IMR-90 (cell line): ENCODE results near the gene LHPP. TPM values are rescaled to one million over a fixed set of nuclear protein-coding genes. Genes with fewer than 3 reads are reported as not detected.

Experiments
- ATAC-seq: fragments of 200-7000 bp; cut with Tn5 transposase; 2 replicates; pipeline ENCODE4 v1.9.1; 2020; ENCODE audit warnings: low read depth, mild to moderate bottlenecking, moderate library complexity
- BruUV-seq: library from RNA; stranded (reverse); fragments of 400-500 nt; replicated peaks from 2 replicates; lab custom pipeline; 2021; lab: Mats Ljungman, UMichigan
- CTCF ChIA-PET: fragments of 300-600 bp; formaldehyde crosslinking; extraction: SDS; loops from one replicate; lab custom pipeline; 2021; ENCODE audit warnings: antibody characterized with exemption; lab: Yijun Ruan, JAX
- POLR2A ChIA-PET: fragments of 300-600 bp; sonication (Branson Sonifier 250); formaldehyde crosslinking; loops from one replicate; lab custom pipeline; 2022; ENCODE audit warnings: antibody characterized with exemption; ENCODE audit not compliant: unreplicated experiment; lab: Charles Lee
- DNase-seq: peaks from one replicate; pipeline ENCODE4 v3.0.0; 2013
- H2AFZ ChIP-seq: replicated peaks from 2 replicates; pipeline ENCODE3; 2013; ENCODE audit warnings: low read length, mild to moderate bottlenecking; ENCODE audit not compliant: poor library complexity
- H2AK5ac ChIP-seq: 2 replicates; pipeline ENCODE4 v1.6.1; 2013; ENCODE audit warnings: low read depth, low read length, inconsistent platforms
- H2AK9ac ChIP-seq: replicated peaks from 2 replicates; pipeline ENCODE3; 2013; ENCODE audit warnings: mild to moderate bottlenecking, low read depth, low read length, moderate library complexity; ENCODE audit not compliant: poor library complexity
- H2BK120ac ChIP-seq: 2 replicates; pipeline ENCODE4 v1.6.1; 2013; ENCODE audit warnings: low read depth, low read length, inconsistent platforms
- H2BK15ac ChIP-seq: 3 replicates; pipeline ENCODE4 v1.6.1; 2013; ENCODE audit warnings: low read depth, low read length, inconsistent platforms
- H2BK20ac ChIP-seq: 2 replicates; pipeline ENCODE4 v1.6.1; 2013; ENCODE audit warnings: low read depth, mild to moderate bottlenecking, inconsistent platforms, low read length, moderate library complexity
- H2BK5ac ChIP-seq: 2 replicates; pipeline ENCODE4 v1.6.1; 2013; ENCODE audit warnings: mild to moderate bottlenecking, low read depth, low read length, inconsistent platforms; ENCODE audit not compliant: poor library complexity, severe bottlenecking
- H3K14ac ChIP-seq: replicated peaks from 2 replicates; pipeline ENCODE4 v1.6.1; 2013; ENCODE audit warnings: low read depth, low read length, inconsistent platforms
- H3K18ac ChIP-seq: 2 replicates; pipeline ENCODE4 v1.6.1; 2013; ENCODE audit warnings: low read depth, low read length, control low read depth
- H3K23ac ChIP-seq: 2 replicates; pipeline ENCODE4 v1.6.1; 2013; ENCODE audit warnings: low read depth, low read length, inconsistent platforms
- H3K27ac ChIP-seq: 2 replicates; pipeline ENCODE4 v1.5.1; 2013; ENCODE audit warnings: mild to moderate bottlenecking, control low read depth, low read length; ENCODE audit not compliant: insufficient read depth
- H3K27me3 ChIP-seq: 2 replicates; pipeline ENCODE4 v1.6.1; 2013; ENCODE audit warnings: low read length; ENCODE audit not compliant: control insufficient read depth, insufficient read depth
- H3K36me3 ChIP-seq: 2 replicates; pipeline ENCODE4 v1.6.1; 2013; ENCODE audit warnings: low read length, mixed read lengths; ENCODE audit not compliant: control insufficient read depth, insufficient read depth
- H3K4ac ChIP-seq: 2 replicates; pipeline ENCODE4 v1.6.1; 2013; ENCODE audit warnings: low read depth, low read length, inconsistent platforms
- H3K4me1 ChIP-seq: 2 replicates; pipeline ENCODE4 v1.6.1; 2013; ENCODE audit warnings: low read length, mixed read lengths; ENCODE audit not compliant: control insufficient read depth, insufficient read depth
- H3K4me2 ChIP-seq: 2 replicates; pipeline ENCODE4 v1.6.1; 2013; ENCODE audit warnings: low read depth, mild to moderate bottlenecking, control low read depth, low read length, moderate library complexity
- H3K4me3 ChIP-seq: 2 replicates; pipeline ENCODE4 v1.5.1; 2013; ENCODE audit warnings: low read depth, mild to moderate bottlenecking, control low read depth, low read length, moderate library complexity; ENCODE audit not compliant: insufficient read depth
- H3K56ac ChIP-seq: 2 replicates; pipeline ENCODE4 v1.6.1; 2013; ENCODE audit warnings: low read length, inconsistent platforms; ENCODE audit not compliant: insufficient read depth; ENCODE audit errors: extremely low read depth
- H3K79me1 ChIP-seq, 2 experiments: 2 replicates each; pipeline ENCODE4 v1.6.1; 2013; ENCODE audit warnings: low read length in 2 of 2, inconsistent platforms in 1 of 2, low read depth in 1 of 2
- H3K9ac ChIP-seq: 2 replicates; pipeline ENCODE4 v1.6.1; 2013; ENCODE audit warnings: low read depth, low read length, control low read depth
- H3K9me1 ChIP-seq: 2 replicates; pipeline ENCODE4 v1.6.1; 2013; ENCODE audit warnings: low read length, inconsistent platforms; ENCODE audit not compliant: insufficient read depth
- H3K9me3 ChIP-seq: 2 replicates; pipeline ENCODE4 v1.6.1; 2013; ENCODE audit warnings: low read length; ENCODE audit not compliant: control insufficient read depth, insufficient read depth
- H4K20me1 ChIP-seq: 2 replicates; pipeline ENCODE4 v1.6.1; 2013; ENCODE audit warnings: low read length, inconsistent platforms; ENCODE audit not compliant: insufficient read depth
- H4K5ac ChIP-seq: 2 replicates; pipeline ENCODE4 v1.6.1; 2013; ENCODE audit warnings: mild to moderate bottlenecking, low read depth, low read length, control low read depth
- H4K8ac ChIP-seq, 2 experiments: 2 replicates each; pipeline ENCODE4 v1.6.1; 2013; ENCODE audit warnings: low read depth in 2 of 2, low read length in 2 of 2, control low read depth in 1 of 2, inconsistent platforms in 1 of 2
- H4K91ac ChIP-seq: 2 replicates; pipeline ENCODE4 v1.6.1; 2013; ENCODE audit warnings: low read depth, low read length, inconsistent platforms; ENCODE audit not compliant: insufficient read depth
- CEBPB ChIP-seq: IDR thresholded peaks from 2 replicates; pipeline ENCODE4 v1.6.1; 2012; ENCODE audit warnings: low read depth, low read length, improper control_type of control experiment
- NFE2L2 ChIP-seq: fragments of 150-350 bp; IDR thresholded peaks from 2 replicates; pipeline ENCODE4 v1.6.1; 2016; ENCODE audit warnings: low read depth, mild to moderate bottlenecking, low read length
- WGBS, 2 experiments: methylation state at CpG; one replicate each; pipeline versions ENCODE4 v1.1.5 to v1.1.7; 2013; ENCODE audit warnings: missing lambda C conversion rate in 2 of 2; ENCODE audit not compliant: insufficient read length in 1 of 2; ENCODE audit errors: extremely low coverage in 2 of 2; 5-methylcytosine and 5-hydroxymethylcytosine counted together
- dilution Hi-C: fragments of 300-500 bp; cut with HindIII; formaldehyde crosslinking; loops from one replicate; pipeline ENCODE4 v1.14.3; 2018; ENCODE audit warnings: low sequenced_read_pairs; ENCODE audit not compliant: unreplicated experiment
- in situ Hi-C: fragments of 300-500 bp; cut with MboI; formaldehyde crosslinking; loops from 3 replicates; pipeline ENCODE4 v1.14.3; 2019; ENCODE audit warnings: low sequenced_read_pairs, inconsistent platforms, mixed read lengths
- intact Hi-C: fragments of 100-400 bp; cut with micrococcal nuclease; formaldehyde crosslinking; loops from 2 replicates; pipeline ENCODE4 v1.10.0; 2022
- polyA plus RNA-seq, 3 experiments: library from polyadenylated mRNA; depleted of rRNA; stranded (reverse); fragments of >200 nt; gene quantifications; 2 replicates each; pipeline ENCODE4 v1.2.3, GENCODE V29; 2012; ENCODE audit warnings: low replicate concordance in 1 of 3
- total RNA-seq: library from RNA; depleted of rRNA; stranded (reverse); fragments of >200 nt; gene quantifications from 2 replicates; pipeline ENCODE4 v1.2.3, GENCODE V29; 2012

Gene LHPP
- total and polyA plus RNA-seq, 2 of the 4 experiments (the other 2 are of a cell fraction): 2.7 to 8.3 TPM

DNA sequence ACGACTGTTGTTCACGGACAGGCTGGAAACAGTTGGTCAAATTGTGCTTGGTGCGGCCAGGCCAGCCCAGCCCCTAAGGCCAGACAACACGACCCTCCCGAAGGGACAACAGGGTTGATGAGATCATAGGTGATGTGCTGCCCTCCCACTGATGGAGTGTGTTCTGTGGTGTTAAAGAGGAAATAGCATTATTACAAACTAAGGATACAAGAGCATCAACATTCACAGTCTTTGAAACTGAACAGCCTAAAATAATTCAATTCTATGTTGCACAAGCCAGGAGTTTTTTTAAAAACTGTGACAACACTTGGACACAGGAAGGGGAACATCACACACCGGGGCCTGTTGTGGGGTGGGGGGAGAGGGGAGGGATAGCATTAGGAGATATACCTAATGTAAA, 194.9 kb downstream of the LHPP start:
- H3K4me3 ChIP-seq: no peak overlapping the region
- dilution Hi-C loops (no loop called here), intact Hi-C loops (no loop called here), in situ Hi-C loops (no loop called here)
- no peak overlapping the region for H3K4ac ChIP-seq
- no peak for TF ChIP-seq NFE2L2
- no peak for TF ChIP-seq CEBPB
- no peak overlapping the region for H2AK9ac ChIP-seq
- POLR2A ChIA-PET: no interaction called here
- no peaks in the 10 kb centered on the region for H3K4me1 ChIP-seq
- H2AFZ ChIP-seq: no peak overlapping the region
- H4K8ac ChIP-seq: no peak overlapping the region
- no peak overlapping the region for H3K23ac ChIP-seq
- no peaks in the 10 kb centered on the region for H3K27me3 ChIP-seq
- no peak overlapping the region for H2BK20ac ChIP-seq
- H3K4me2 ChIP-seq: no peak overlapping the region
- ATAC-seq (no peak), DNase-seq (no peak)
- no peaks in the 10 kb centered on the region for H3K9me3 ChIP-seq
- H4K91ac ChIP-seq: no peak overlapping the region
- no peak overlapping the region for H3K27ac ChIP-seq
- no peak overlapping the region for H2BK5ac ChIP-seq
- H4K20me1 ChIP-seq: peaks cover 9% of the 10 kb centered on the region
- WGBS, 2 experiments: no CpG with 5 or more reads among the region's 6 CpGs
- no peak overlapping the region for H3K9ac ChIP-seq
- H3K79me1 ChIP-seq: no peaks in the 10 kb centered on the region; a peak in 1 of 4 replicates
- H3K56ac ChIP-seq: no peak overlapping the region
- no peaks in the 10 kb centered on the region for H3K36me3 ChIP-seq
- H3K9me1 ChIP-seq: peaks cover 12% of the 10 kb centered on the region
- H3K18ac ChIP-seq: no peak overlapping the region
- CTCF ChIA-PET: no interaction called here
- no TSS peak for BruUV-seq
- no peak overlapping the region for H2AK5ac ChIP-seq
- no peak overlapping the region for H2BK15ac ChIP-seq
- no peak overlapping the region for H2BK120ac ChIP-seq
- no peak overlapping the region for H3K14ac ChIP-seq
- no peak overlapping the region for H4K5ac ChIP-seq
